HFFc6 (cell line): ENCODE results near the gene ITIH3. TPM values are rescaled to one million over a fixed set of nuclear protein-coding genes. Genes with fewer than 3 reads are reported as not detected.

Experiments
- DNase-seq: peaks from one replicate; pipeline ENCODE4 v3.0.0-alpha.2; 2018
- H3K27ac Mint-ChIP-seq: 2 replicates; pipeline ENCODE4 v1.8.0; 2020; ENCODE audit warnings: mild to moderate bottlenecking, mixed read lengths
- H3K27me3 Mint-ChIP-seq: 2 replicates; pipeline ENCODE4 v1.8.0; 2021; ENCODE audit warnings: mild to moderate bottlenecking, moderate library complexity, mixed read lengths; ENCODE audit not compliant: insufficient read depth
- H3K36me3 Mint-ChIP-seq: 2 replicates; pipeline ENCODE4 v1.8.0; 2021; ENCODE audit warnings: low read depth, mixed read lengths
- H3K4me1 Mint-ChIP-seq: 2 replicates; pipeline ENCODE4 v1.8.0; 2020; ENCODE audit warnings: low read depth, mixed read lengths
- H3K4me3 Mint-ChIP-seq: 2 replicates; pipeline ENCODE4 v1.8.0; 2020; ENCODE audit warnings: mild to moderate bottlenecking, moderate library complexity, mixed read lengths
- H3K9me3 Mint-ChIP-seq: 2 replicates; pipeline ENCODE4 v1.8.0; 2020; ENCODE audit warnings: mild to moderate bottlenecking, mixed read lengths
- total RNA-seq, 6 experiments: library from RNA; stranded (reverse); fragmentation: NEBNext Ultra II Directional; extraction: Animal tissue kit (Norgen Biotek cat#: 25700); gene quantifications; 2 replicates in 1 of 6; 3 replicates in 5 of 6; pipeline ENCODE4 v1.2.3, GENCODE V29; 2021
- TF ChIP-seq, protein P1 (sequence below): fragments of 200-600 bp; sonication (generic); IDR thresholded peaks from 2 replicates; pipeline ENCODE4 v1.5.0; 2021; ENCODE audit warnings: antibody characterized with exemption, mild to moderate bottlenecking

Gene ITIH3
- total RNA-seq, 6 experiments from 2014 or later = 0.59 to 1.3 (median 0.70) TPM

DNA sequence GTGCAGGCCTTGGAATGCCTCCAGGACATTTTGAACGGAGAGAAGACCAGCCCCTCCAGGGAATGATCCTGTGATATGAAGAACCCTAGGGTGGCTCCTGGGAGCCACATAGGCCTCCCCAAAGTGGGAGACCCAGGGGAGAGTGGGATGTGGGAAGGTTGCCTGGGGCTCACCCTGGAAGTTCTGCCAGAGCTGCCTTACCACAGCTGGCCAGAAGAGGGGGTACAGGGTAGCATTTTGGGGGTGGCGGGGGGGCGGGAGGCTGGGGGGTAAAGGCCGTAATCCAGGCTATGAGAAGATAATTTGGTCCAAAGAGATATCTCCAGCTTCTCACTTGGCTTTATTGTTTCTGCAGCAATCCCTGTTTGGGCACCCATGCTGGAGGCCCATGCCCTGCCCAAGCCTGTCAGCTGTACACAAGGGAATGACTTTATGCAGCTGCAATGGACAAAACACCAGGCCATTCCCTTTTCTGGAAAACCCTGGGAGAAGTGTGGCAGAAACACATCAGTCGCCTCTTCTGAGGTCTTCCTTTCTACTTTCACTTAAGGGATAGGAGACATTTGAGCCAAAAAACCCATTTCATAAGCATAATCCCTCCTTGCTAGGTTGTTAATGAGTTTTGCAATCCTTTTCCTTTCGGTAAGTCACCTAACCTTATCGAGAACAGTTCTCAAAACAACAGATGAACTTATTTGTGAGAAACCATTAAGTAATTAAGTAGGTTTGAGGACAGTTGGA, 51.3 kb downstream of the ITIH3 start:
- H3K27ac Mint-ChIP-seq = no peak overlapping the region
- H3K27me3 Mint-ChIP-seq = peaks cover 3% of the 10 kb centered on the region
- no peak overlapping the region for H3K4me3 Mint-ChIP-seq
- TF ChIP-seq, protein P1, sequence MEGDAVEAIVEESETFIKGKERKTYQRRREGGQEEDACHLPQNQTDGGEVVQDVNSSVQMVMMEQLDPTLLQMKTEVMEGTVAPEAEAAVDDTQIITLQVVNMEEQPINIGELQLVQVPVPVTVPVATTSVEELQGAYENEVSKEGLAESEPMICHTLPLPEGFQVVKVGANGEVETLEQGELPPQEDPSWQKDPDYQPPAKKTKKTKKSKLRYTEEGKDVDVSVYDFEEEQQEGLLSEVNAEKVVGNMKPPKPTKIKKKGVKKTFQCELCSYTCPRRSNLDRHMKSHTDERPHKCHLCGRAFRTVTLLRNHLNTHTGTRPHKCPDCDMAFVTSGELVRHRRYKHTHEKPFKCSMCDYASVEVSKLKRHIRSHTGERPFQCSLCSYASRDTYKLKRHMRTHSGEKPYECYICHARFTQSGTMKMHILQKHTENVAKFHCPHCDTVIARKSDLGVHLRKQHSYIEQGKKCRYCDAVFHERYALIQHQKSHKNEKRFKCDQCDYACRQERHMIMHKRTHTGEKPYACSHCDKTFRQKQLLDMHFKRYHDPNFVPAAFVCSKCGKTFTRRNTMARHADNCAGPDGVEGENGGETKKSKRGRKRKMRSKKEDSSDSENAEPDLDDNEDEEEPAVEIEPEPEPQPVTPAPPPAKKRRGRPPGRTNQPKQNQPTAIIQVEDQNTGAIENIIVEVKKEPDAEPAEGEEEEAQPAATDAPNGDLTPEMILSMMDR = peak; percentile 79
- DNase-seq = no peak
- no peaks in the 10 kb centered on the region for H3K9me3 Mint-ChIP-seq
- H3K36me3 Mint-ChIP-seq = peaks cover 7% of the 10 kb centered on the region; the same call in 1 of the 2 replicates
- H3K4me1 Mint-ChIP-seq = peaks cover 9% of the 10 kb centered on the region

DNA sequence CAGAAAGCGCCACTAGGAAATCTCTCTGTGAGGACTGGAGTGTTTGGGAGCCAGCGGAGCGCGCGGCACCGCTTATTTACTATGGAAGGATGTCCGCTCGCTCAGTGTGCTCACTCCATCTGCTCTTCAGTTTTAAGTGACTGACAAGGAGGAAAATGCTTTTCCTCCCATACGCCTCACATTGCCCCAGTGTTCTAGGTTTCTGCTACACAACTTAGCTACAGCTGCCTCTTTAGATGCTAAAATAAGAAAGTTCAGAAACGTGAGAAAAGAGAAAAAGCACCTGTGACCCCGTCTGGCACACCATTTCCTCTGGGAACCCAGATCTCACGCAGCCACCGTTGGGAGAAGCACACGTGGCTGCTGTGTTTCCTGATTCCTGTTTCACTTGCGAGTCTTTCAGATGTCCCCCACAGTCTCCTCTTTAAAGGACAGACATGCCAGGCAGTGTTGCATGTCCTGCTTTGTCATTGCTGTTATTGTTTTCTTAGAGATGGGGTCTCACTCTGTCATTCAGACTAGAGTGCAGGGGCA, 51.9 kb downstream of the ITIH3 start:
- no peaks in the 10 kb centered on the region for H3K9me3 Mint-ChIP-seq
- peaks cover 6% of the 10 kb centered on the region; the same call in 1 of the 2 replicates for H3K36me3 Mint-ChIP-seq
- H3K27ac Mint-ChIP-seq = no peak overlapping the region
- no peak for DNase-seq
- H3K4me1 Mint-ChIP-seq = peaks cover 9% of the 10 kb centered on the region
- peaks cover 3% of the 10 kb centered on the region for H3K27me3 Mint-ChIP-seq
- H3K4me3 Mint-ChIP-seq = no peak overlapping the region
- TF ChIP-seq, protein P1 = no peak

GRCh38 chr3:52847241-52847640, 52.6 kb downstream of the ITIH3 start:
- TF ChIP-seq, protein P1 = no peak
- Mint-ChIP-seq H3K4me3 (no peak overlapping the region), H3K9me3 (no peaks in the 10 kb centered on the region), H3K27me3 (peaks cover 3% of the 10 kb centered on the region), H3K27ac (no peak overlapping the region), H3K4me1 (peaks cover 9% of the 10 kb centered on the region), H3K36me3 (peaks cover 6% of the 10 kb centered on the region)
- DNase-seq = no peak

DNA sequence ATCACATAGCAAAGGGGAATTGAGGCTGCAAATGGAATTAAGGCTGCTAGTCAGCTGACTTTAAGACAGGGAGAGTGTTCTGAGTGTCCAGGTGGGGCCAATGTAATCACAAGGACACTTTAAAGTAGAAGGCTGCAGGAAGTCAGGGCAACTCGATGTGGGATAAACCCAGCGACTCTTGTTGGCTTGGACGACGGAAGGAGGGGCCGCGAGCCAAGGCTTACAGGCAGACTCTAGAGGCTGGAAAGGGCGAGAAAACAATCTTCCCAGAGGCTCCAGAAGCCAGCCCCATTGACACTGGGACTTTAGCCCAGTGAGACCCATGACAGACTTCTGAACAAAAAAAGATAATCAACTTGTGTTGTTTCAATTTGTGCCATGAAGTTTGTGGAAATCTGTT, 53.1 kb downstream of the ITIH3 start:
- no peaks in the 10 kb centered on the region for H3K9me3 Mint-ChIP-seq
- no peak overlapping the region for H3K4me3 Mint-ChIP-seq
- TF ChIP-seq, protein P1 = no peak
- H3K36me3 Mint-ChIP-seq = peaks cover 6% of the 10 kb centered on the region
- no peak overlapping the region for H3K27ac Mint-ChIP-seq
- peaks cover 9% of the 10 kb centered on the region for H3K4me1 Mint-ChIP-seq
- no peak for DNase-seq
- H3K27me3 Mint-ChIP-seq = peaks cover 3% of the 10 kb centered on the region

DNA sequence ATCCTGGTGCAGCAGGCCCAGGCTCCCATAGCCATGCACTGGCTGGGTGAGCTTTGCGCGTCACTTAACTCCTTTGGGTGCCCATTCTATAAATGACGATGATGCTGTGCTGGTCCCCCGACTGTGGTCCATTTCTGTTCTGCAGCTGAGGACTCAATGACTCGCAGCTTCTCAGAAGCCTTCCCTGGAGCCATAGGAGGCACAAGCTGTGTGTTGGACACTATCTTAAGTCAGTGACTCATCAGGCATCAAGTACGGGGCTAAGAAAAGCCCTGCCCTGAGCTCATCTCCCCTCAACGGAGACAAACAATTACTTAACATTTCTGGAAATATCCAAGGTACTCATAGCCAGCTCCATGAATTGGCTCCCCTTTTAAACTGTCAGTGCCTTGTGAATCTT, 54.0 kb downstream of the ITIH3 start:
- no peaks in the 10 kb centered on the region for H3K9me3 Mint-ChIP-seq
- TF ChIP-seq, protein P1 = no peak
- no peak overlapping the region for H3K4me3 Mint-ChIP-seq
- peak overlapping the region; percentile 21; the same call in 1 of the 2 replicates for H3K27ac Mint-ChIP-seq
- H3K4me1 Mint-ChIP-seq = peaks cover 9% of the 10 kb centered on the region
- peaks cover 3% of the 10 kb centered on the region for H3K27me3 Mint-ChIP-seq
- peaks cover 6% of the 10 kb centered on the region for H3K36me3 Mint-ChIP-seq
- DNase-seq = peak; percentile 62
